Measurements from ENCODE around the gene SORCS2. TPM values are rescaled to one million over a fixed set of nuclear protein-coding genes. Genes with fewer than 3 reads are reported as not detected.

Gene SORCS2
- total and polyA plus RNA-seq, 2 of the 4 experiments (the other 2 are of a cell fraction) = 0.36 to 0.62 TPM

DNA sequence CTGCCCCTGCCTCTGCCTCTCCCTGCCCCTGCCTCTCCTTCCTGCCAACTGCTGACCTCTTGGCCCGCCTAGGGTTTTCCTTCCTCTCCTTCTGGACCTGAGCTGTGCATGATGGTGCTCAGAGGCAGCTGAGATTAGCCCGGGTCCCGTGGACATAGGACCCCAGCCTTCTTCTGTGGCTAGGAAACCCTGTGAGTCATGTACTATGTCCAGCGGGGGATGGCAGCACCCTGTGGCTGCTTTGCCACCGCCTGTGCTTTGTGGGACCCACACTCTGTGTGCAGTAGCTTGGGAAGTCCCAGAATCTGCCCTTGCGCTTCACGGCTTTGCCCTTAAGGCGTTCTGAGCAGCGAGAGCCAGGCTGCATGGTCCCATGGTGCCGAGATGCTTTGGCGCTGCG lies 347.9 kb downstream of the SORCS2 start:
- no peak overlapping the region for H3K56ac ChIP-seq (ENCODE audit: extremely low read depth, insufficient read depth, low read length)
- H3K4me3 ChIP-seq (ENCODE audit: insufficient read depth, low read depth, low read length) = no peak overlapping the region
- H3K4me2 ChIP-seq (ENCODE audit: low read depth, low read length) = no peak overlapping the region
- in situ Hi-C loops (cut with MboI; ENCODE audit: low sequenced_read_pairs) (no loop called here), intact Hi-C loops (cut with micrococcal nuclease) (no loop called here), dilution Hi-C loops (cut with HindIII; ENCODE audit: low sequenced_read_pairs, unreplicated experiment) (no loop called here)
- H3K4me1 ChIP-seq (ENCODE audit: control insufficient read depth, insufficient read depth, low read length) = no peaks in the 10 kb centered on the region
- H4K8ac ChIP-seq (ENCODE audit: low read depth in 2 of 2, low read length in 2 of 2) = no peak overlapping the region
- no peaks in the 10 kb centered on the region for H3K9me1 ChIP-seq (ENCODE audit: insufficient read depth, low read length)
- no peak overlapping the region for H2AK5ac ChIP-seq (ENCODE audit: low read depth, low read length)
- TF ChIP-seq POLR2A (IDR thresholded peaks at IDR 0.05; ENCODE audit: low read depth, low read length) (no peak), CHD1 (IDR thresholded peaks at IDR 0.05; ENCODE audit: low read depth, low read length) (no peak), FOS (IDR thresholded peaks at IDR 0.05; ENCODE audit: low read depth, low read length) (no peak), RFX5 (IDR thresholded peaks at IDR 0.05; ENCODE audit: low read depth, low read length) (no peak), MXI1 (IDR thresholded peaks at IDR 0.05; ENCODE audit: borderline replicate concordance, low read depth, low read length) (no peak), CEBPB (IDR thresholded peaks at IDR 0.05; ENCODE audit: low read depth, low read length) (no peak)
- no peak overlapping the region for H3K18ac ChIP-seq (ENCODE audit: low read depth, low read length)
- WGBS, 2 experiments (ENCODE audit: extremely low coverage in 2 of 2, insufficient read length in 1 of 2) = 89% methylated on average over 8 of the region's 12 CpGs; no CpG with 5 or more reads in 1 of the 2 experiments
- H2BK15ac ChIP-seq (ENCODE audit: low read depth, low read length) = no peak overlapping the region
- no peak overlapping the region for H2AFZ ChIP-seq (replicated peaks; ENCODE audit: low read length, poor library complexity)
- H3K27me3 ChIP-seq (ENCODE audit: control insufficient read depth, insufficient read depth, low read length) = peaks cover 7% of the 10 kb centered on the region; the same call in 1 of the 2 replicates
- no peak overlapping the region for H2BK120ac ChIP-seq (ENCODE audit: low read depth, low read length)
- DNase-seq (no peak), ATAC-seq (ENCODE audit: low read depth) (no peak)
- no peak overlapping the region for H3K4ac ChIP-seq (ENCODE audit: low read depth, low read length)
- H3K9me3 ChIP-seq (ENCODE audit: control insufficient read depth, insufficient read depth, low read length) = no peaks in the 10 kb centered on the region
- H3K79me1 ChIP-seq (ENCODE audit: low read depth in 1 of 2, low read length in 2 of 2) = no peaks in the 10 kb centered on the region
- ChIA-PET CTCF (no interaction called here), POLR2A (ENCODE audit: unreplicated experiment) (no interaction called here)
- H2BK20ac ChIP-seq (ENCODE audit: low read depth, low read length) = no peak overlapping the region
- no peak overlapping the region for H2BK5ac ChIP-seq (ENCODE audit: low read depth, low read length, poor library complexity, severe bottlenecking)
- no peak overlapping the region for H3K27ac ChIP-seq (ENCODE audit: insufficient read depth, low read length)
- no peaks in the 10 kb centered on the region for H4K20me1 ChIP-seq (ENCODE audit: insufficient read depth, low read length)
- BruUV-seq (replicated peaks) = no TSS peak
- no peak overlapping the region for H3K23ac ChIP-seq (ENCODE audit: low read depth, low read length)
- no peak overlapping the region for H4K91ac ChIP-seq (ENCODE audit: insufficient read depth, low read depth, low read length)
- H3K9ac ChIP-seq (ENCODE audit: low read depth, low read length) = no peak overlapping the region
- no peak overlapping the region for H3K14ac ChIP-seq (replicated peaks; ENCODE audit: low read depth, low read length)
- H2AK9ac ChIP-seq (replicated peaks; ENCODE audit: low read depth, low read length, poor library complexity) = no peak overlapping the region
- no peak overlapping the region for H4K5ac ChIP-seq (ENCODE audit: low read depth, low read length)
- no peaks in the 10 kb centered on the region for H3K36me3 ChIP-seq (ENCODE audit: control insufficient read depth, insufficient read depth, low read length)
